IPS-NIHi11 (cell line): ENCODE results near the gene PPM1M.

Experiments used
- DNase-seq: peaks from one replicate; pipeline ENCODE4 v3.0.0; 2012; ENCODE audit warnings: mixed read lengths, low spot score

Gene PPM1M

DNA sequence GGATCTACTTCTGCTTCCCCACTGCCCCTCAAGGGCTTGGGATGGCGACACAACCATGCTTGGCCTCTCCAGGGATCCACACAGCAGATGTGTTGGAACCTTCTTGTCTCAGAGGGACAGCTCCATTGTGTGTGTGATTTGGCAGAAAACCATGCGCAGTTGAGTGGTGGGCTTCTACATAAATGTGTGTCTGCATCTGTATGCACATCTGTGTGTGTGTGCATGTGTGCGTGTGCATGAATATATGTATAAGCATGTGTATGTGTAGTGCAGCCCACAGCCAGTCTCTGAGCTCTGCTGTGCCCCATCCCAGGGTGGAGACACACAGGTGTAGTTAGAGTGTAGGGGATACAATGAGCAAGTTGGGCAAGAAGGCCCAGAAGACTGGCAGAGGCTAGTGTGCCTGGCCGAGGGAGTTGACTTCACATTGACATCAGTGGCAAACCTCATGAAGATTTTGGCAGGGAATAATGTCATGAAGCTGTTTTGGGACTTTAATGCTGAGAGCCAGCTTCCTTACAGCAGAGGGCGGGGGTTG lies 50.2 kb downstream of the PPM1M start:
- DNase-seq = no peak

DNA sequence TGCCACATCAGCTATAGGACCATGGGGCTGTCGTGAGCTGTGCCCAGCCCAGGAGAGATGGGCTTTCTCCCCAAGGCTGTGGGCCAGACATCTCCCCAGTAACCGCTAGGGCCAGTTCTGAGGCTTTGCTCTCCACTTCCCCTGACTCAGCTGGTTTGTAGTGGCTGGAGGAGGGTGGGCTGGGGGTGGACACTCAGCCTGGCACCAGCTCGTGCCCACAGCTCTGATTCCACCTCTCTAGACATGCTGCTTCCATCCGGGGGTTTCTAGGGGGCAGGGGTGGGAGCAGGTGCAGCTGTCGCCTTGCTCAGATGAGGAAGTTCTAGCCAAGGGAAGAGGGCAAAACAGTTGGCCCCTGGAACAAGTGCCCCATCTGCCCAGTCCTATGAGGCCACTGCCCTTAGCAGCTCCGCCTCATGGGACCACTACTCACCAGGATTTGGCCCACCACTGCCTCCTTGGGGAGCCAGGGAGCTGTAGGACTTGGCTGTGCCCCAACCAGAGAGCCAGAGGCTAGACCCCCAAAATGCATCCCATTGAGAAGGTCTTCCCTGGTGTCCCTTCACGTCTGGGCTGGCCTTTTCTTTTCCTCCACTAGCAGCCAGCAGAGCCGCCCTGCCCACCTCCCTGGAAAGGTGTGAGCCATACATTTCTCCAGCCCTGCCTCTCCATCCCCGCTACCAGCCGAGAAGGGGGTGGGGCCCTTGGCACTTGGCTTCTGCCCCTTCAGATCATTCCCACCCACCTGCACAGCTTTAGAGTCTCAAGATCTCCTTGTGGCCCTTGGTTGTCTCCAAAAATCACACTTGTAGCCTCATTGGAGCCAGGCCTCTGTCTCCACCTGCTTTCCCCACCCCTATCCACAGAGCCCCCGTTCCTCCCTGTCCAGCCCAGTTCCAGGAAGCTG lies 51.9 kb downstream of the PPM1M start:
- DNase-seq = no peak

DNA sequence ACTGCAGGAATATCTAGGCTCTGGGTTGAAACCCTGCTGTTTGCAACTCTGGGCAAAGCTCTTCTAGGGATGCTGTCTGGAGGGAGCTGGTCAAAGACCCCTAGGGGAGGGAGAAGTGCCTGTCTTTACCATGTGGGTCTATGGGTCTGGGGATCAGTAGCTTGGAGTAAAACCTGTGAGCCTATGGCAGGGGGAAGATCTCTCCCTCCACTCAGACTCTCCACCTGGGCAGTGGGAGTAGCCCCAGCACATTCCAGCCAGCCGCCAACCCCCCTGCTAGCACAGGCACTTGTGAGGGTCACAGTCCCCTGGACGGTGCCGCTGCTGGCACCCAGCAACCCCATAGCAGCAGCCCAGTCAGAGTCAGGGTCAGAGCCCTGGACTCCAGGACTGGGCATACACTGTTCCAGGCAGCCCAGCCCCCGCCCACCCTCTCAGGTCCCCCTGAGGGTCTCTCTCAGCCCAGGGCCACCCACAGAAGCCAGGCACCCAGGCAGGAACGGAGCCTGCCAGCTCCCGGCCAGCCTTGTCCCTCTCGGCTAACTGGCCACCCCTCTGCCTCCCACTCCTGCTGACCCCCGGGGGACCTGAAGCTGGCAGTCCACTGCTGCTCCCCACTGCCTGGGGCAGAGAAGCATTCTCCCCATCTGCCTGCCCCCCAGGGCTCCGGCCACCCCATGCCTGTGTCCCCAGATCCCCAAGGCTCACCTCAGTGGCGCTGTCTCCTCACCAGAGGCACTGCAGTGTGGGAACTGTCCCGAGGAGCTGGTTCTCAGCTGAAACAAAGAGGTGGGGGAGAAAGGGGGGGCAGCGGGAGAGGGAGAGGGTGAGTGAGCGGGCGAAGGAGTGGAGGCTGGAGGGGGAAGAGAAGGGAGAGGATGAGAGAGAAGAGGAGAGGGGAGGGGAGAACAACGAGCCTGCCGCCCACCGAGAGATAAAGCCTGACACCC lies 52.9 kb downstream of the PPM1M start:
- peak; percentile 62 for DNase-seq

DNA sequence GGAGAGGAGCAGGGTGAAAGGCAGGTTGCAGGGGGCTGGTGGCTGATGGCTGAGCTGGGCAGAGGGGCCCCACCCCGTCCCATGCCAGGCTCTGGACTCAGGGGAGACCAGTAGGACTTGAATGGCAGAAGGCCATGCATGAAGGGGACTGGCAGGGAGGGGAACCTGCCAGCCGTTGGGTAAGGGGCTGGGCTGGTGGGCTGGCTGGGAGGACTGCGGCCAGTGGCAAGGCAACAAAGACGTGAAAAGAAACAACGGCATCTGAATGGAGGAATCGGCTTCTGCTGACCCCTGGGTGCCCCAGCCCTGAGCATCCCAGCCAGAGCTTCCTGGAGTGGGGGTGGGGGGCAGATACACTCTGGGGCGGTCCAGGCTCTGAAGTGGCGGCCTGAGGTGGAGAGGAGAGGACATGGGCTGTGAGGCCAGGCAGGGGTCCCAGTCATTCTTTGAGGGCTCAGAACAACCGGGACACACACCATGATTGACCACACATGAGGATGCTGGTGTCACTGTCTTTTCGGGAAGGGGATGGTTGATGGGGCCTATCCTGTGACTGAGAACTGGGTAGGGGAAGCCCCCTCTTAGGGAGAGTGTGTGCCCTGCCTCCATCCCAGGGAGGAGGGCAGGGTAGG lies 53.8 kb downstream of the PPM1M start:
- peak; percentile 48 for DNase-seq
